Omental fat pad (tissue), 4 donors: ENCODE results near the gene RFT1. TPM values are rescaled to one million over a fixed set of nuclear protein-coding genes. Genes with fewer than 3 reads are reported as not detected.

Experiments
- ATAC-seq: fragments of 150-250 bp; one replicate; pipeline ENCODE4 v1.9.1; 2016; ENCODE audit warnings: mild to moderate bottlenecking, moderate library complexity; ENCODE audit not compliant: low FRiP score
- DNase-seq: peaks from one replicate; pipeline ENCODE4 v3.0.0-alpha.2; 2019; ENCODE audit warnings: low spot score
- total RNA-seq, 4 donors: library from RNA; depleted of rRNA; stranded (reverse); fragments of >200 nt; gene quantifications; one replicate each; pipeline ENCODE4 v1.1.0, GENCODE V29; 2016
- TF ChIP-seq, protein P1 (sequence below), 3 donors: fragments of 450-650 bp; IDR thresholded peaks; one replicate each; pipeline ENCODE4 v1.5.1; 2016 to 2017; ENCODE audit warnings: antibody characterized with exemption in 3 of 3, mild to moderate bottlenecking in 3 of 3, moderate library complexity in 2 of 3

The RFT1 gene
- total RNA-seq, 4 donors from 2014 or later, result 9.1 to 14.0 (median 10.5) TPM

DNA sequence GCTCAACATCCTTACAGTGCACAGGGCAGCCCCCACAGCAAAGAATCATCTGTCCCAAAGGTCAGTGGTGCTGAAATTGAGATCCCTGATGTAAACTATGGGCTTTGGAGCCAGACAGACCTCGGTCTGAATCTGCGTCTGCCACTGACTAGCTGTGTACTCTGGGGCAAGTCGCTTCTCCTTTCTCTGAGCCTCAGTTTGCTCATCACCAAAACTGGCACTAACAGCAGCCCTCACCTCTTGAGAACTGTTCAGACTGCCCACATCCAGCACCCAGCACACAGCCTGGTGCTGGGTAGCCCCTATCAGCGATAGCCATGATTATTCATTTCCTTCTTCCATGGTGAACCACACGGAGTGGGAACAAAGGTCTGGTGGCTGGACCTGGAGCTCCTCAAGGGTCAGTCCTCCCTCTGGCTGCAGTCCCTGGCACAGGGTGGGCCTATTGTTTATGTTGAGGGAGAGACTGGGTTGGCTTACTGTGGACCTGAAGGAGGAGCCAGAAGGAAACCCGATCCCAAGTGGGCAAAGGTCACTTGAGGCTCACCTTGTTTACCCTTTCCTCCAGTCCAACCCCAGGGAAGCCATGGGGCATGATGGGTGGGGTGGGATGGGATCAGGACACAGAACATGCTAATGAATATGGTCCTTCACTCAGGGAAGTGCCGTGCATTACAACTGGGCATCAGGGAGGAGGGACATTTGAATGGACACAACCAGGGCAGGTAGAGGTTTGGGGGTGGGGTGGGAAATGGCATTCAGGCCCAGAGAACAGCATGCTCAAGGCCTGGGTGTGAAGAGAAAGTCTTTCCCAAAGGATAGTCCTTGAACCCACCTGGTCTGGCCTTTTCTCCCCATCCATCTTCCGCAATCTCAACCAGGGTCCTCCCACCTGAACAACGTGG is 29.2 kb upstream of the RFT1 start:
- TF ChIP-seq, protein P1, sequence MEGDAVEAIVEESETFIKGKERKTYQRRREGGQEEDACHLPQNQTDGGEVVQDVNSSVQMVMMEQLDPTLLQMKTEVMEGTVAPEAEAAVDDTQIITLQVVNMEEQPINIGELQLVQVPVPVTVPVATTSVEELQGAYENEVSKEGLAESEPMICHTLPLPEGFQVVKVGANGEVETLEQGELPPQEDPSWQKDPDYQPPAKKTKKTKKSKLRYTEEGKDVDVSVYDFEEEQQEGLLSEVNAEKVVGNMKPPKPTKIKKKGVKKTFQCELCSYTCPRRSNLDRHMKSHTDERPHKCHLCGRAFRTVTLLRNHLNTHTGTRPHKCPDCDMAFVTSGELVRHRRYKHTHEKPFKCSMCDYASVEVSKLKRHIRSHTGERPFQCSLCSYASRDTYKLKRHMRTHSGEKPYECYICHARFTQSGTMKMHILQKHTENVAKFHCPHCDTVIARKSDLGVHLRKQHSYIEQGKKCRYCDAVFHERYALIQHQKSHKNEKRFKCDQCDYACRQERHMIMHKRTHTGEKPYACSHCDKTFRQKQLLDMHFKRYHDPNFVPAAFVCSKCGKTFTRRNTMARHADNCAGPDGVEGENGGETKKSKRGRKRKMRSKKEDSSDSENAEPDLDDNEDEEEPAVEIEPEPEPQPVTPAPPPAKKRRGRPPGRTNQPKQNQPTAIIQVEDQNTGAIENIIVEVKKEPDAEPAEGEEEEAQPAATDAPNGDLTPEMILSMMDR (IDR thresholded peaks at IDR 0.05), result no peak
- DNase-seq (no peak), ATAC-seq (no peak)

DNA sequence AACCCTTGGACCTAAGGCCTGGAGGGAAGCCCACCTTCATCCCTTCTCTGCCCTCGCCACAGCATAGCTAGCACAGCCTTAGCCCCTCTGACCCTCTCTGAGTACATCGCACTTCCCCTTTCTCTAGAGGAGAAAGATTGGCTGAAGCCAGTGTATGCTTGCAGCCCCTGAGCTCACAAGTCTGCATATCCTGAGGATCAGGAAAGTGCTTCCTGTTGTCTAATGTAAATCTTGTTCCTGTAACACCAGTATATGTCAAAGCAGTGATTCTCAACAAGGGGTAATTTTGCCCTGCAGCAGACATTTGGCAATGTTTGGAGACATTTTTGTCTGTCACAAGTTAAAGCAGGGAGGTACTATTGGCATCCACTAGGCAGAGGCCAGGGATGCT is 28.5 kb upstream of the RFT1 start:
- no peak for DNase-seq
- no peak for ATAC-seq
- TF ChIP-seq, protein P1 (IDR thresholded peaks at IDR 0.05), result no peak

DNA sequence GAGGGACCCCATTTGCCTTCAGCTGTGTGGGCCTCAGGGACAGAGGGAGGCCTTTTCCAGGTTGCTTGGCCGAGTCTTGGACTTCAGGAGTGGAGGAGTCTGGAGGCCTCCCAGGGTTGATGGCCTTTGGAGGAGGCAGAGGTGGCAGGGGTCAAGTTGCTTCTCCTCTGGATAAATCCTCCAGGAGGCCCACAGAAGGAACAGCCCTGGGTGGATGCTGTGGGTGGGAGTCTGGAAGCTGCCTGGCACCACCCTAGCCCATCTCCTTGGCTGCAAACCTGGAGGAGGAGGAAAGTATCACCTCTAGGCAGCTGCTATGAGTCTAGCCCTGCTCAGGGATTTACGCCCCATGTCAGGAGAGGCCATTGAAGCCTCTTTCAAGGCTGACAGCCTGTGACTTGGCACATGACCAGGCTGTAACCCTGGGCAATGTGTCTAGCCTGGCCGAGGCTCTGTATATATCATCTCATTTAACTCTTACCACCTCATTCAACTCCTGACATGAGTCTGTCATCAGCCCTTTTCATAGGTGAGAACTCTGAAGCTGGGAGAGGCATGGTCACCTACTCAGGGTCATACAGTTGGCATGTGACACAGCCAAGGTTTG is 27.8 kb upstream of the RFT1 start:
- no peak for DNase-seq
- TF ChIP-seq, protein P1 (IDR thresholded peaks at IDR 0.05), result no peak
- no peak for ATAC-seq

DNA sequence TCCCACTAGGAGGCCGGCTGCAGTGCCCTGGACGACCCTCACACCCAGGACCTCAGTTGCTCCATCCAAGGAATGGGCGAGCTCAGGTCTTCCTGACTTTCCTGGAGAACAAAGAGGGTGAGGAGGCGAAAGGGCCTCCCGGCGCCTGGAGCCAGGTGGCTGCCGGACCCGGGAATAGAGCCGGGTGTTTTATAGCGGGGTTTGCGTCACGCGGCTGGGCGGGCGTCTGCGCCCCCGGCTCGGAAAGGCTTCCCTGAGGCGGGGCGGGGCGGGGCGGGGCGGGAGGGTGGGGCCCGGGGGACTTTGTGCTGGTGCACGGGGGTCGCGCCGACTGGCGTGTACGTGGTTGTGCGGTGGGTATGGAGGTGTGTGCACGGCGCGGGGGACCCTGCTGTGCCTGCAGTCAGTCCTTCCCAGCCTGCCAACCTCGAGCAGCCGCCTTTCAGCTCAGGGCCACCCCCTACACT is 26.2 kb upstream of the RFT1 start:
- TF ChIP-seq, protein P1 (IDR thresholded peaks at IDR 0.05), result no peak

DNA sequence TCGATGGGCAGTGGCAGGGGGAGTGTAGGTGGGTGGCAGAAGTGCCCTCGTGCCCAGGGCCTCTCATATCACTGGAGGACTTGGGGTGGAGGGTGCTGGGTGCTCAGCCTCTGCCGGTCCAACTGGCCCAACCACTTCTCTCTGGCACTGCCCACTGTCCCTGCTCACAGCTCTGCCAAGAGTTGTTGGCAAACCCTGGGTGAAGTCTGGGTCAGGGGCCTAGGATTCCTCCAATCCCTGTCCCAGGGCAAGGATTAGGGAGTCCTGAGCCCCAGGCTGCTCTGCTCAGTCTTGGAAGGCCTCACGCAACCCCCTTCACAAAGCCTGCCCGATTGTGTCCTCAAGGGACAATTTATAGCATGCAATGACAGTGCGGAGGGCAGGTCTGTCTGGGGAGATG is 25.5 kb upstream of the RFT1 start:
- no peak for ATAC-seq
- TF ChIP-seq, protein P1 (IDR thresholded peaks at IDR 0.05), result no peak
- no peak for DNase-seq

More for the DNA sequence above, 26.2 kb upstream of the RFT1 start:
- no peak for DNase-seq
- ATAC-seq, result no peak

DNA sequence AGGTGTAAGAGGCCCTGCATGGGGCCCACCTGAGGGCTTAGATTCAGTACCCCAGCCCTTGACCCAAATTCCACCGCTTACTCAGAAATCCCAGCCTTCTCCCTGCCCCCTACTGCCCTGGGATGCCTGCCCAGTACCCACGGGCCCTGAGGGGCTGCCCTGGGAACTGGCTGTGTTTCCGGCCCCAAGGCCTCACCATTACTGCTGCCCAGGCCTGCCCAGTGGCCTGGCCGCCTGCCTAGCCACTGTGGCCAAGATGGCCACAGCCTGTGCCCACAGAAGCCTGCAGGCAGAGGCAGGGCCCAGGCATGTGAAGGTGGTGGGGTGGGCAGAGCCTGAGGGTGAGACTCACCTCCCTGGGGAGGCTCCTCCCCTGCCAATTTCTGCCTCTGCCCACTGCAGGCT is 24.6 kb upstream of the RFT1 start:
- TF ChIP-seq, protein P1 (IDR thresholded peaks at IDR 0.05), result no peak
- DNase-seq, result no peak
- no peak for ATAC-seq
